ENCODE measurements around the gene CCDC28A. TPM values are rescaled to one million over a fixed set of nuclear protein-coding genes. Genes with fewer than 3 reads are reported as not detected.

The CCDC28A gene
- total RNA-seq, 1 experiment from 2014 or later: 9.8 TPM

DNA sequence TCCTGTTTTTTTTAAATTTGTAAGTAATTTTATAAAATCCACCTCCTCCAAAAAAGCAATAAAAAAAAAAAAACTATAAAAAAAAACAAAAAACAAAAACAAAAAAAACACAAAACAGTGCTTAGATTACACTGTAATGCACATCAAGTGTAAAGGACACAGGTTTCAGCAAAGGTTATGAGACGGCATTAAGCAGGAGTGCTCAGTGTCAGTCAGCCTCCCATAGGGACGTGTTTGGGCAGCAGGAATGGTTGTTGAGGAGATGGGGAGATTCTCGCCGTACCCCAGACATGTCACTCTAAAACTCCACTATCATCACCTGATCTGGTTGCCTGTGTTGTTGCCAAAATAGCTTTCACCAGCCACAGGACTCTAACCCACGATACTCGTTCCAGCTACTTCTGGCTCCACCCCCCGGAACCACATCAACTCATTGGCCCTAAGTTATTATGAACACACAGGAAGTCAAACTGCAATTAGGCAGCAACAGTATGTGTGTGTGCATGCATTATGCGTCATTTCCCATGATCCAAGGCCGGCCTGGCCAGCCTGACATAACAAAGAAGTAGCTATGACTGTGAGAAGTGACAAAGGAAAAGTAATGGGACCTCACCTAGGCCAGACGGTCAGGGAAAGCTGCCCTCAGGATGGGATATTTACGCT lies 51.0 kb downstream of the CCDC28A start:
- intact Hi-C loops (cut with micrococcal nuclease; ENCODE audit: unreplicated experiment): no loop called here
- DNase-seq: no peak
- CTCF ChIA-PET: no interaction called here
- H3K9me3 Mint-ChIP-seq (ENCODE audit: low read depth, unreplicated experiment): no peaks in the 10 kb centered on the region
- no TSS peak for BruUV-seq (replicated peaks)
- TF ChIP-seq, protein P1, sequence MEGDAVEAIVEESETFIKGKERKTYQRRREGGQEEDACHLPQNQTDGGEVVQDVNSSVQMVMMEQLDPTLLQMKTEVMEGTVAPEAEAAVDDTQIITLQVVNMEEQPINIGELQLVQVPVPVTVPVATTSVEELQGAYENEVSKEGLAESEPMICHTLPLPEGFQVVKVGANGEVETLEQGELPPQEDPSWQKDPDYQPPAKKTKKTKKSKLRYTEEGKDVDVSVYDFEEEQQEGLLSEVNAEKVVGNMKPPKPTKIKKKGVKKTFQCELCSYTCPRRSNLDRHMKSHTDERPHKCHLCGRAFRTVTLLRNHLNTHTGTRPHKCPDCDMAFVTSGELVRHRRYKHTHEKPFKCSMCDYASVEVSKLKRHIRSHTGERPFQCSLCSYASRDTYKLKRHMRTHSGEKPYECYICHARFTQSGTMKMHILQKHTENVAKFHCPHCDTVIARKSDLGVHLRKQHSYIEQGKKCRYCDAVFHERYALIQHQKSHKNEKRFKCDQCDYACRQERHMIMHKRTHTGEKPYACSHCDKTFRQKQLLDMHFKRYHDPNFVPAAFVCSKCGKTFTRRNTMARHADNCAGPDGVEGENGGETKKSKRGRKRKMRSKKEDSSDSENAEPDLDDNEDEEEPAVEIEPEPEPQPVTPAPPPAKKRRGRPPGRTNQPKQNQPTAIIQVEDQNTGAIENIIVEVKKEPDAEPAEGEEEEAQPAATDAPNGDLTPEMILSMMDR (IDR thresholded peaks at IDR 0.05; ENCODE audit: unreplicated experiment): no peak
- no peak overlapping the region for H3K4me3 Mint-ChIP-seq (ENCODE audit: low read depth, unreplicated experiment)
- no peak overlapping the region for H3K27ac Mint-ChIP-seq (ENCODE audit: unreplicated experiment)
- no peaks in the 10 kb centered on the region for H3K4me1 Mint-ChIP-seq (ENCODE audit: low read depth, unreplicated experiment)
- no peaks in the 10 kb centered on the region for H3K36me3 Mint-ChIP-seq (ENCODE audit: insufficient read depth, unreplicated experiment)
- no peaks in the 10 kb centered on the region for H3K27me3 Mint-ChIP-seq (ENCODE audit: unreplicated experiment)

DNA sequence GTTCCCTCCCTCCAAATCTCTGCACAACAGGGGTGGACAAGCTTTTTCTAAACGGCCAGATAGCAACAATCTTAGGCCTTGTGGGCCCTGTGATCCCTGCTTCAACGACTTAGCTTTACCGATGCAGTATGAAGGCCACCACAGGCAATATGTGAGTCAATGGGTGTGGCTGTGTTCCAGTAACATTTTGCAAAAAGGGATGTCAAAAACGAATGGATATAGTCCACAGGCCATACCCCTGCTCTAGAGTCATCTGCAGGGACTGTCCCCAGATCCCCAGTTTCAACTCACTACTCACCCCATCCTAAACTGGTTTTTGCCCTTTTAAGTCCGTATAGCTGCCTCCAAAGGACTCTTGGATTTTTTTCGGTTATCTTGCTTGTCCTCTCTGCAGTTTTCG lies 56.7 kb downstream of the CCDC28A start:
- Mint-ChIP-seq H3K4me1 (ENCODE audit: low read depth, unreplicated experiment) (no peaks in the 10 kb centered on the region), H3K4me3 (ENCODE audit: low read depth, unreplicated experiment) (no peak overlapping the region), H3K27me3 (ENCODE audit: unreplicated experiment) (no peaks in the 10 kb centered on the region), H3K36me3 (ENCODE audit: insufficient read depth, unreplicated experiment) (no peaks in the 10 kb centered on the region), H3K27ac (ENCODE audit: unreplicated experiment) (no peak overlapping the region), H3K9me3 (ENCODE audit: low read depth, unreplicated experiment) (peaks cover 4% of the 10 kb centered on the region)
- CTCF ChIA-PET: no interaction called here
- BruUV-seq (replicated peaks): no TSS peak
- intact Hi-C loops (cut with micrococcal nuclease; ENCODE audit: unreplicated experiment): no loop called here
- TF ChIP-seq, protein P1 (IDR thresholded peaks at IDR 0.05; ENCODE audit: unreplicated experiment): no peak
- no peak for DNase-seq

GRCh38 chr6:138832182-138832581 lies 58.6 kb downstream of the CCDC28A start:
- Mint-ChIP-seq H3K4me1 (ENCODE audit: low read depth, unreplicated experiment) (no peaks in the 10 kb centered on the region), H3K4me3 (ENCODE audit: low read depth, unreplicated experiment) (no peak overlapping the region), H3K27ac (ENCODE audit: unreplicated experiment) (no peak overlapping the region), H3K27me3 (ENCODE audit: unreplicated experiment) (no peaks in the 10 kb centered on the region), H3K9me3 (ENCODE audit: low read depth, unreplicated experiment) (peaks cover 4% of the 10 kb centered on the region), H3K36me3 (ENCODE audit: insufficient read depth, unreplicated experiment) (no peaks in the 10 kb centered on the region)
- CTCF ChIA-PET: no interaction called here
- TF ChIP-seq, protein P1 (IDR thresholded peaks at IDR 0.05; ENCODE audit: unreplicated experiment): no peak
- DNase-seq: no peak
- intact Hi-C loops (cut with micrococcal nuclease; ENCODE audit: unreplicated experiment): loop anchor here (1.0 kb wide), 1 partner anchor 40 kb away; no protein-coding TSS in a partner anchor
- no TSS peak for BruUV-seq (replicated peaks)

- TF ChIP-seq, protein P1 (IDR thresholded peaks at IDR 0.05; ENCODE audit: unreplicated experiment): no peak
- Mint-ChIP-seq H3K27ac (ENCODE audit: unreplicated experiment) (no peak overlapping the region), H3K36me3 (ENCODE audit: insufficient read depth, unreplicated experiment) (no peaks in the 10 kb centered on the region), H3K4me3 (ENCODE audit: low read depth, unreplicated experiment) (no peak overlapping the region), H3K9me3 (ENCODE audit: low read depth, unreplicated experiment) (peaks cover 4% of the 10 kb centered on the region), H3K4me1 (ENCODE audit: low read depth, unreplicated experiment) (no peaks in the 10 kb centered on the region), H3K27me3 (ENCODE audit: unreplicated experiment) (no peaks in the 10 kb centered on the region)
- CTCF ChIA-PET: no interaction called here
- intact Hi-C loops (cut with micrococcal nuclease; ENCODE audit: unreplicated experiment): no loop called here
- no TSS peak for BruUV-seq (replicated peaks)
- DNase-seq: no peak
Measured at GRCh38 chr6:138833816-138834539, 60.4 kb downstream of the CCDC28A start.
